ENCODE measurements around the gene SLC45A1. TPM values are rescaled to one million over a fixed set of nuclear protein-coding genes. Genes with fewer than 3 reads are reported as not detected.

Gene SLC45A1
- total RNA-seq, 1 donor from 2014 or later: under 0.01 TPM

Small RNA genes lying within 50 kb of the gene (small RNA-seq; reads per million reads assigned to genes)
- gene RF00019 (not detected), gene RNU6-991P (not detected)
